HepG2 (cell line): ENCODE results near the gene RHOT2. TPM values are rescaled to one million over a fixed set of nuclear protein-coding genes. Genes with fewer than 3 reads are reported as not detected.

Source experiments
- ASH2L ChIP-seq: fragments of 300-600, 200-600 bp; sonication (generic); IDR thresholded peaks from 2 replicates; pipeline ENCODE4 v1.7.0; 2017; ENCODE audit warnings: low read depth, mild to moderate bottlenecking, moderate library complexity, mixed read lengths, low read length; ENCODE audit not compliant: insufficient read length
- CEBPZ ChIP-seq: IDR thresholded peaks from 2 replicates; pipeline ENCODE4 v1.6.1; 2012; ENCODE audit warnings: low read length, improper control_type of control experiment
- E2F1 ChIP-seq: sonication (generic); formaldehyde crosslinking; IDR thresholded peaks from 2 replicates; pipeline ENCODE4 v1.5.0; 2020; ENCODE audit warnings: missing genetic modification reagents
- E2F2 ChIP-seq: sonication (generic); formaldehyde crosslinking; IDR thresholded peaks from 2 replicates; pipeline ENCODE4 v1.4.0; 2020; ENCODE audit warnings: missing genetic modification reagents, borderline replicate concordance
- GLMP ChIP-seq: sonication (generic); formaldehyde crosslinking; IDR thresholded peaks from 2 replicates; pipeline ENCODE4 v1.9.0; 2021; ENCODE audit warnings: missing genetic modification reagents, mild to moderate bottlenecking, borderline replicate concordance
- HDAC2 ChIP-seq: sonication (generic); formaldehyde crosslinking; IDR thresholded peaks from 2 replicates; pipeline ENCODE4 v1.4.0; 2020; ENCODE audit warnings: missing genetic modification reagents
- KLF6 ChIP-seq: IDR thresholded peaks from 2 replicates; pipeline ENCODE4 v1.8.0; 2016; ENCODE audit warnings: missing biosample characterization, missing genetic modification reagents
- MAZ ChIP-seq, 2 experiments: sonication (generic) in 1 of 2; formaldehyde crosslinking in 1 of 2; IDR thresholded peaks; 2 replicates each; pipeline versions ENCODE4 v1.5.0 to v1.6.1; 2012 to 2020; ENCODE audit warnings: low read depth in 2 of 2, mild to moderate bottlenecking in 2 of 2, borderline replicate concordance in 1 of 2, improper control_type of control experiment in 1 of 2, low read length in 1 of 2, missing genetic modification reagents in 1 of 2, moderate library complexity in 1 of 2
- MBD4 ChIP-seq: IDR thresholded peaks from 2 replicates; pipeline ENCODE4 v1.6.1; 2012; ENCODE audit warnings: low read length, inconsistent platforms, borderline replicate concordance
- POGZ ChIP-seq: sonication (generic); formaldehyde crosslinking; IDR thresholded peaks from 2 replicates; pipeline ENCODE4 v1.4.0; 2020; ENCODE audit warnings: mild to moderate bottlenecking, missing genetic modification reagents
- SPEN ChIP-seq: sonication (generic); formaldehyde crosslinking; IDR thresholded peaks from 2 replicates; pipeline ENCODE4 v1.5.1; 2020; ENCODE audit warnings: low read depth, mild to moderate bottlenecking, missing genetic modification reagents
- THAP7 ChIP-seq: sonication (generic); formaldehyde crosslinking; IDR thresholded peaks from 2 replicates; pipeline ENCODE4 v1.8.1; 2023; ENCODE audit warnings: mild to moderate bottlenecking, missing genetic modification reagents
- UBTF ChIP-seq: sonication (generic); formaldehyde crosslinking; IDR thresholded peaks from 2 replicates; pipeline ENCODE4 v1.4.0; 2020; ENCODE audit warnings: mild to moderate bottlenecking, missing genetic modification reagents
- ZBTB38 ChIP-seq: sonication (generic); formaldehyde crosslinking; IDR thresholded peaks from 2 replicates; pipeline ENCODE4 v1.5.1; 2020; ENCODE audit warnings: mild to moderate bottlenecking, missing genetic modification reagents
- ZNF17 ChIP-seq: sonication (generic); formaldehyde crosslinking; IDR thresholded peaks from 2 replicates; pipeline ENCODE4 v1.5.0; 2020; ENCODE audit warnings: mild to moderate bottlenecking, missing genetic modification reagents
- ZNF263 ChIP-seq: sonication (generic); formaldehyde crosslinking; IDR thresholded peaks from 2 replicates; pipeline ENCODE4 v1.4.0; 2020; ENCODE audit warnings: missing genetic modification reagents
- polyA plus RNA-seq, 8 experiments: library from polyadenylated mRNA; depleted of rRNA in 3 of 8; stranded (reverse) in 7 of 8; unstranded in 1 of 8; fragments of >200 nt; fragmentation: Illumina TruSeq in 4 of 8; extraction: Trizol in 4 of 8; gene quantifications; 2 replicates each; pipeline versions ENCODE4 v1.2.1 to v1.2.3, GENCODE V29; 2011 to 2016; ENCODE audit warnings: low read depth in 4 of 8, missing spikeins in 1 of 8, mixed read lengths in 1 of 8; ENCODE audit not compliant: insufficient read depth in 1 of 8
- total RNA-seq, 5 experiments: library from RNA; depleted of rRNA; stranded (reverse); fragments of >200 nt; fragmentation: Illumina TruSeq; extraction: Trizol; gene quantifications; 2 replicates each; pipeline ENCODE4 v1.2.3, GENCODE V29; 2016; ENCODE audit warnings: low read depth in 1 of 5

RHOT2 gene
- total and polyA plus RNA-seq, 2 of the 13 experiments (the other 11 are each of a cell fraction or from before 2014, with no cell fraction given), result 63.6 to 76.9 TPM

- TF ChIP-seq CEBPZ (no peak), ZNF17 (CRISPR knock-in tag) (no peak), HDAC2 (CRISPR knock-in tag) (no peak), ZNF263 (no peak), UBTF (CRISPR knock-in tag) (peak; percentile 88; the same call in 1 of the 2 replicates), POGZ (no peak), E2F2 (0 out of 2 replicates have a peak, but pooled peaks have one; percentile 70), SPEN (peak; percentile 84), MBD4 (no peak), ASH2L (peak; percentile 47), ZBTB38 (CRISPR knock-in tag) (peak; percentile 93), E2F1 (CRISPR knock-in tag) (peak; percentile 55; the same call in 1 of the 2 replicates), THAP7 (CRISPR knock-in tag) (no peak; the same call in 1 of the 2 replicates), KLF6 (CRISPR knock-in tag) (no peak), MAZ (IDR thresholded peaks at IDR 0.05; ENCODE audit: borderline replicate concordance, low read depth, low read length) (no peak), MAZ (CRISPR knock-in tag; IDR thresholded peaks at IDR 0.05; ENCODE audit: low read depth) (peak; percentile 97), GLMP (CRISPR knock-in tag) (no peak)
These were observed 53.2 kb downstream of the RHOT2 start, which contains the start of gene ANTKMT (continued) for GRCh38 chr16:720990-721764.
